NCI-H2107 treated with DMSO at 0.1 percent for 48 hours (cell line): ENCODE data around the gene RNASE4.
"Not testable (repeated sequence)": the region's sequence is repeated elsewhere in the genome, so short reads cannot be mapped to it uniquely, and the experiment has no call there.

Source experiments
- DNase-seq: peaks from one replicate; lab custom pipeline; 2025; ENCODE audit not compliant: unreplicated experiment; lab: John Stamatoyannopoulos, UW

Gene RNASE4, protein sequence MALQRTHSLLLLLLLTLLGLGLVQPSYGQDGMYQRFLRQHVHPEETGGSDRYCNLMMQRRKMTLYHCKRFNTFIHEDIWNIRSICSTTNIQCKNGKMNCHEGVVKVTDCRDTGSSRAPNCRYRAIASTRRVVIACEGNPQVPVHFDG

DNA sequence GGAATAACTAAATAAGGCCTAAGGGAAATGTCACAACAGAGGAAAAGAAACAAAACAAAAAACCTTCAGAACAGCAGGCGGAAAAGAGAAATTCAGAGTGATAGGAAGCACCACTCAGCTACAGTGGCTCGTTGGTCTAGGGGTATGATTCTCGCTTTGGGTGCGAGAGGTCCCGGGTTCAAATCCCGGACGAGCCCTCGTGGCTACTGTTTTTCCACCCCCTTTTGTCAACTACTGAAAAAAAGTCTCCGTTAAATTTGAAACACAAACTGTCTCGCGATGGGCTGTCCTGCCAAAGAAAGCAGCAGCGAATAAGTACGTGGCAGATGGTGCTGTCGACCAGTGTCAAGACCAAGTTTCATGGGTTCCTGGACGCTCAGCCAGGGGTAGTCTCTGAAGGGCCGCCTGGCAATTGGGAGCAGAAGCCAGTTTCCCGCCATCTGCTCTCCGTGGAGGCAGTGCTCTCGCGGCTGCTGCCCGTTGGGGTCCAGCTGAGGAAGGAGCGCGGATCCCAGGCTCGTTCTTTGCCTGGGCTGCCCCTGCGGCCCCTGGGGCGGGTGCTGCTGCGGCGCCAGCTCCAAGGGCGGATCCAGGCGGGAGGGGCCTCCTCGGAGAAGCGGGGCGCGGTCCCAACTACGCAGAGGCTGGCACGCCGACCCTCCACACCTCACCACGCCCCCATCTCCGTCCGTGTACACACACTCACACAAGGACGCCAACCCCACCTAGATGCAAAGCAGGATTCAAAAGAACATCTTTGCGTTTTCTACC lies at the start of gene RNASE4:
RNASE4 (plus strand) TSS at position 670 of the 771 bp plus-strand sequence. CDS start 14,812 bp downstream, outside the sequence.
- peak; percentile 25 for DNase-seq

DNA sequence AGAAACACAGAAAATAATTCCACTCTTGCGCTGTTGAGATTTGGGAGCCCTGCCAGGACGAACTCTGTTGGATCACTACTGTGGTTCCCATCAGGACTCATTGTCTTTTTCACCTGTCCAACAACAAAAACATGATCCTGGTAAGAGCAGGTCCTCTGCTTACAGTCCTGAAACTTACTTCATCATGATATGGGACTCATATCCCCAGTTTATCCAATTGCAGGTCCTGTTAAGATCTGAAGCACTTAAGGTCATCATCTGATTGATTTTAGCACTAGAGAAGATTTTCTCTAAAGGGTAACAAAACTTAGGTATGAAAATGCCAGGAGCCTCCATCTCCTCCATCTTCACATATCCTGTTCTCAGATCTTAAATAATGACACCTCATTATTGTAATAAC lies 42.8 kb upstream of the RNASE4 start, which contains the start of gene OR6S1:
OR6S1 (minus strand) TSS at position 101 of the 400 bp plus-strand sequence; CDS start at position 101, 0 bp downstream.
- DNase-seq: no peak

DNA sequence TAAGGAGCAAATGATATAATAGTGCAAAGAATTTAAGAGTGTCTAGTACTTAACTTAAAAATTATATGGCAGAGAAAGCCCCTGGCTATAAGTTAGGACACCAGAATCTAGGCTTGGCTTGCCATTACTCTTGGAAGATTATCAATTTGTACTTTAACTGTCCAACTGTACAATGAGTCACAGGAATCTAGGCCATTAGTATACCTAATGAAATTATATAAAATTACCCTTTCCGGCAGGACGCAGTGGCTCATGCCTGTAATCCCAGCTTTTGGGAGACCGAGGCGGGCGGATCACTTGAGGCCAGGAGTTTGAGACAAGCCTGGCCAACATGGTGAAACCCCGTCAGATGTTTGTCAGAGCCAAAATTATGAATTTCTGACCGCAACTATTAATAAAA lies 42.2 kb upstream of the RNASE4 start:
- DNase-seq: no peak

DNA sequence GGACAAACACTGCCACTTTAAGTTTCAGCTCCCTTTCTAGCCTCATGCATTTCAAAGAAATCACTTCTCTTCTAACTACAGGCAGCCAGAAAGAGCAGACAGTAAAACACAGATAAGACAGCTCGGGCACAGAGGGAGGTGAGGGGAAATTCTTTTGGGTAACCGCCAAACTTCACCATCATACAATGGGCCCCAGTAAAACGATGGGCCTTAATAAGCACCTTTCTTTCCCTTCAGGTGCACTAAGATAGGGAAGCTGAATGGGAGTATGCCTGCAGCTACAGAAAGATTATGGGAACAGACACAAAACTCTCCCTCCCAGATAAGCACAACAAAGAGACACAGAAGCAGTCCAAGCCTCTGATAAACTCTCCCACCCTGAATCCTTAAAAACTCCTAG lies 41.6 kb upstream of the RNASE4 start:
- DNase-seq: not testable (repeated sequence)

DNA sequence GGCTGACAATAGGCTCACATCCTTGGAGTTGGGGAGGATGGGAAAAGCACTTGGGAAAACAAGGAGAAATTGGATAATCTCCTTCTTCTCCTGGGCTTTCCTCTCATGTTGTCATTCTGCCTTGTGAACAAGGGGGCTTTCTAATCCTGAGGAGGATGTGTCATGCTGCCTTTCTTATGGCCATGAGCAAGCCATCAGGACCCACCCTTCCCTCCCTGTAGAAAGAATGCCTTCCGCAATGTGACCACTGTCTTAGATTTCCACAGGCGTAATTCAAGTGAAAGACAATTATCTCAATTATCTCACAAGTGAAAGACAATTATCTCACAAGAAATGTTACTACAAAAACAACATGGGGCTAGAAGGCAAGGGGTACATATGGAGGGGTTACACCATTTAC lies 39.8 kb upstream of the RNASE4 start:
- DNase-seq: no peak

DNA sequence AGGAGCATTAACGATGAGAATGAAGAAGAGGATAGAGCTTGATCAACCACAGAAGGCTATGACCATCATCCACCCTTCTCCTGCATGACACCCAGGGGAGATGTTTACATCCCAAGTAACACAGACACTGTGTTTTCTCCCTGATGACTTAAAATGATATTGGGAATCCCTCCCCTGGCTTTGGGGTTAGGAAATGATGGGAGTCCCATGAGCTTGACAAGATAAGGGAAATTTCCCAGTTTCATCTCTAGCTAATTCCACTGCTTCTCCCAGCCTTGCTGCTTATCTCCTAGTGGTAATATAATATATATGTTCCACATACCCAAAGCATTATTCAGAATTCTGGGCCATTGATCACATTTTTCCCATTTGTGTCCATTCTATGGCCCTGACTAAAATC lies 38.9 kb upstream of the RNASE4 start:
- DNase-seq: no peak

DNA sequence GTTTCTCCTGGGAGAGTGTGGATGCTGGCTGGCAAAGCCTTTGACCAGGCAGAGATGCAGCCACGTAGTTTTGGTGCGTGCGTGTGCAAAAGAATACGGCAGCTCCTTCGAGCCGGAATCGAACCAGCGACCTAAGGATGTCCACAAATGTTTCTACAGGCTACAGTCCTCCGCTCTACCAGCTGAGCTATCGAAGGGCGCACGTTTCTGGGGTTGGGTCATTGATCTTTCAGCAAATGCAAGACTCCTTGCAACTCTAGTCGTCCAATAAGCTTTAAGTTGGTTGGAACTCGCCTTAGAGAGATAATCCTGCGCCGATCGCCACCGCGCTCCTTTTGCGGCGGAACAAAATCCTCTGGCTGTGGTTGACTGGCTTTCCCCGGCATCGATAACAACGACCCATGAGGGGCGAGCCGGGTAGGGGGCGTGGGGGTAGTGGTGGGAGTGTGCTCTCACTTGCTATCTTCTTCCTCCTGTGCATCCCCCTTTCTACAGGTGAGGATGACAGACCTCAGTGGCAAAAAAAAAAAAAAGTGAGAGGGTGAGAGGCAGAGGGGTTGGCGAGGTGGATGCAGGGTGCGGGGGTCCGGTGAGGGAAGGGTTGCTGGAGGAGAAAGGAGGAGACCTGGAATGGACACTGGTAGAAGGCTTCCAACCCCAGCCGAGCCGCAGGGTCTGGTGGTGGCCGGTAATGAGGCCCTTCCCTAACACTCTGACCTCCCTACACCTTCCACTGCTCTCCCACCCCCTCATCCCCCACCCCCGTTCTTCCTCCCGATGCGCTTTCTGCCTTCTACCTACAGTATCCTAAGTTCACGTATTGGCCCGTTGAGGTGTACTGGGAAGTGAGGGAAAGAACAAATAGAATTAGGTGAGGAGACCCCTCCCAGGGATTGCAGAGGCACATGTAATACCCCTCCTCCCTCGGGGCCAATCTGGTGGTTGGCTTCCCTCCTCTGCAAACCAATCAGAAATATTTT lies 31.1 kb upstream of the RNASE4 start:
- no peak for DNase-seq

DNA sequence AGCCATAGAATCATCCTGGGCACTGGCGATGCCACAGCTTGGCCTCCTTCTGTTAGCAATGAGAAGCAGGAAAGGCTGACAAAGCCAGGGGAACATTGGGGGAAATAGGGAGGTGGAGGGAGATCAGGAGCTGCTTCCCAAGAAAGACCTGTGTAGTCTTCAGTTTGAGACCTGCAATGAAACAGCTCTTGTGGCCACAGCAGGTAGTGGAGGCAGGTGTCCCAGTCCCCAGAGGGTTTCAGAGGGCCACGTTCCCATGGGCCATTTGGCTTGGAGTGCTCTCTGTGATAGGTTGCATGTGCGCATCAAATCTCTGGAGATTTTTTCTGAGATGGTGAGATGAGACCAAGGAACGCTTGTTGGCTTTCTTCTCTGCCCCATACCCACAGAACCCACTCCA lies 28.5 kb upstream of the RNASE4 start:
- DNase-seq: no peak

DNA sequence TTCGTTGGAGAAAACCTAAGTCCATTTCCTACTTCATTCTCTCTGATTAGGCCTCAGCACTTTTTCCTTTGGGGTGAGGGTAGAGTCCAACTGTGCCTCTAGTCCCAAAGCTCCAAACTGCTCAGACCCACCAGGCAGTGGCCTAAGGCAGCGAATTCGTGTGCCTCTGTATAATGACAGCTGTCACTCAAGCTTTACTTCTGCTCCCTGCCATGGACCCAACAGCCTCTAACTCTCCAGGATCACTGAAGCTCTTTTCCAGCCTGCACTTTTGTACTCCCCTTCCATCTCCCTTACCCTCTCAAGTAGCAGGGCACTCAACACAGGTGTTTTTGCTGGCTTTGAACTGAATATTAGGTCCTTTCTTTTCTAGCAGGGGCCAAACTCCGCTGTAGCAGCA lies 28.1 kb upstream of the RNASE4 start:
- DNase-seq: no peak

DNA sequence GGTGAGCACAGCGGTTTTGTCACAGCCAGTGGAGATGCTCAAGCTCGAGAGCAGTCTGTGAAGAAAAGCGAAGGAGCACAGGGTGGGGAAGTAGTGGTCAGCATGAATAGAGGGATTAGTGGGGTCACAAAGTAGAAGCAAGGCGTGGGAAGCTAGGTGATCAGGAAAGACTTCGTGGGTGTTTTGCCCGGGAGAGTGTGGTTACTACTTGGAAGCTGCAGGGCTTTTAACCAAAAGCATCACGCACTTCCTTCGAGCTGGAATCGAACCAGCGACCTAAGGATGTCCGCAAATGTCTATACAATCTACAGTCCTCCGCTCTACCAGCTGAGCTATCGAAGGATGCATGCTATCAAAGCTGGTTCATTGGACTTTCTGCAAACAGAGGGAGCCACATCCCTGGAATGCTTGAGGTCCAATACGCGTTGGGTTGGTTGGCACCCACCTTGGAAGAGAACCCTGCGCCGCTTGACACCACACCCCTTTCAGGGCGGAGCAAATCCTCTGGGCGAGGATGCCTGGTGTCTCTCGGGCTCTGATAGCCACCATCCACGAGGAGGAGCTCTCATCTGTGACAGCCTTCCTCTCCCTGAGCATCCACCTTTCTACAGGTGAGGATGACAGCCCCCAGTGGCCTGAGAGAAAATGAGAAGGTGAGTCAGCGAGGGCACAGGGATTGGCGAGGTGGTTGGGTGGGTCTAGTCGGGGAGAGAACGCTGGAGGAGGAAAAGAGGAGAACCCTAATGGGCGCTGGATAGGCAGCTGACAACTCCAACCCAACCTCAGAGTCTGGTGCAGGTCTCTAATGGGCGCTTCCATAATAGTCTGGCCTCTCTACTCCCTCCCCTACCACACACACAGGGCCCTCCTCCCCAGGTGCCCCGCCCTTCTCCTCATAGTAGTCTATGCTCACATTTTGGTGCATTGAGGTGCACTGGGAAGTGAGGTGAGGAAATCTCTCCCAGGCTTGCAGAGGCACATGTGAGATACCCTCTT lies 26.8 kb upstream of the RNASE4 start:
- DNase-seq: no peak

DNA sequence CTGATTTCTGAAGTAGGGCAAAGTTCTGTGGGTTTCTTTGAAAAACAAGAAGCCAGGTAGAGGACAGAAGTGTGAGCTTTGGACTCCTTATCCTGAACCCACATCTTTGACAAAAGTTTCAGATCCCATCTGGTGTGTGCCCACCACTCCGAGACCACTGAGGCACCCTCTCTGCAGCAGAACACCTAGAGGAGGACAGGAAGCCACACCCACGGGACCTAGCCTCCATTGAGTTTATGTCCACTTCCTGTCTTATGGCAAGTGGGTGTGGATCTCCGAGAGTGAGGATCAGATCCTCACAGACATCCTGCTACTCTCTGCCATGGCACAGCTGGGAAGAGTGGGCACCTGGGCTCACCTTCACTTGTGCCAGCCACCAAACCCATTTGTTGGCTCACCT lies 26.1 kb upstream of the RNASE4 start:
- no peak for DNase-seq

DNA sequence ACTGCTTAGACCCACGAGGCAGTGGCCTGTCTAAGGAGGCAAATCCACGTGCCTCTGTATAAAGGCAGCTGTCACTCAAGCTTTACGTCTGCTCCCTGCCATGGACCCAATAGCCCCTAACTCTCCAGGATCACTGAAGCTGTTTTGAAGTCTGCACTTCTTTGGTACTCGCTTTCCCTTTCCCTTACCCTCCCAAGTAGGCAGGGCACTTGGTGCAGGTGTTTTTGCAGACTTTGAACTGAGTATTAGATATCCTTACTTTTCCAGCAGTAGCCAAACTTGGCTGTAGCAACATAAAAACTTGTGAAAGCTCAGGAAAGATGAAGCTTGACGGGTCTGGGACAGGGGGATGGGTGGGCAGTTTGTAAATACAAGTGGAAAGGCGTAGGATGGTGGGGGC lies 25.0 kb upstream of the RNASE4 start:
- DNase-seq: no peak

DNA sequence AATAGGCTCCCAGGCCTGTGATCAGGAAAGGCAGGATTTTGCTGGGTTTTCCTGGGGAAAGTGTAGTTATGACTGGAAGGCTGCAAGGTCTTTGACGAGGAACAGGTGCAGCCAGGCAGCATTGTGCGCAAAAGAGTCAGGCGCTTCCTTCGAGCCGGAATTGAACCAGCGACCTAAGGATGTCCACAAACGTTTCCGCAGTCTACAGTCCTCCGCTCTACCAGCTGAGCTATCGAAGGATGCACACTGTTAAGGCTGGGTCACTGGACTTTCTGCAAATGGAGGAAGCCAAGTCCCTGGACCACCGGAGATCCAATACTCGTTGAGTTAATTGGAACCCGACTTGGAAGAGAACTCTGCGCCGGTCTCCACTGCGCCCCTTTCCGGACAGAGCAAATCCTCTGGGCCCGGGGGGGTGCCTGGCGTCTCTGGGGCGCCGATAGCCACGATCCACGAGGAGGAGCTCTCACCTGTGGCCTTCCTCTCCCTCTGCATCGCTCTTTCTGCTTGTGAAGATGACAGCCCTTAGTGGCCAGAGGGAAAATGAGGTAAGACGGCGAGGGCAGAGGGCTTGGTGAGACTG lies 24.5 kb upstream of the RNASE4 start:
- no peak for DNase-seq

DNA sequence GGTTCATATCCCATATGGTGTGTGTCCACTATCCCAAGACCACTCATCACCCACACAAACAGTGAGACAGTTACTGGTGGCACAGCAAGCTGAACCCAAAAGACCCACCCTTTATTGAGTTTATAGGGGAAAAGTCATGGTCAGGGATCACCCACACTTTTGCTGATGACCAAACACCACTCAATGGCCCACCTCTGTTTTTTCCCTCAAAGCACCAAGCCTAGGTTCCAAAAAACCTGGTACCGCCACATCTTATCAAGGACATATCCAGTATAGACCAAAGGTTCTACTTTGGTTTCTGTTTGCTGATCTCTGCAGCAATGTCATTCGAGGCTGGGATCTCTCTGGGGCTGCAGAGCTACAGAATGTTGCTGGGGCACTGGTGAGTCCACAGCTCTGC lies 23.2 kb upstream of the RNASE4 start:
- no peak for DNase-seq

DNA sequence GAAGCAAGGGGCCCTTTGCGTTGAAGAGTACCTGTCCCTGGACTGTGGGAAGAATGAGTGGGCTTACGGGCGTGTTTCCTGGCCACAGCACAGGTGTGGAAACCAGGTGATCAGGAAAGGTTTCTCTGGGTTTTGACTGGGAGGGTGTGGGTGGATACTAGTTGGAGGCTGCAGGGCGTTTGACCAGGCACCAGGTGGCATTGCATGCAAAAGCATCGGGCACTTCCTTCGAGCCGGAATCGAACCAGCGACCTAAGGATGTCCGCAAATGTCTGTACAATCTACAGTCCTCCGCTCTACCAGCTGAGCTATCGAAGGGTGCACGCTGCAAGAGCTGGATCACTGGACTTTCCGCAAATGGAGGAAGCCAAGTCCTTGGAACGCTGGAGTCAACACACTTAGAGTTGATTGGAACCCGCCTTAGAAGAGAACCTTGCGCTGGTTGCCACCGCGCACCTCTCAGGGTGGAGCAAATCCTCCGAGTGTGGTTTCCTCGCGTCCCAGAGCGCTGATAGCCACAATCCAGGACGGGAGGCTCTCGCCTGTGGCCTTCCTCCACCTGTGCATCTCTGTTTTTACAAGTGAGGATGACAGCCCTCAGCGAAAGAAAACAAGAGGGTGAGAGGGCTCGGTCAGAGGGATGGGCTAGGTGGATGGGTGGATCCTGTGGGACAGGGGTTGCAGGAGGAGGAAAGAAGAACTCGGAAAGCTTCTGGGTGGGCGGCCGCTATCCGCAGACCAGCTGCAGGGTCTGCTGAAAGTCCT lies 21.2 kb upstream of the RNASE4 start:
- no peak for DNase-seq

DNA sequence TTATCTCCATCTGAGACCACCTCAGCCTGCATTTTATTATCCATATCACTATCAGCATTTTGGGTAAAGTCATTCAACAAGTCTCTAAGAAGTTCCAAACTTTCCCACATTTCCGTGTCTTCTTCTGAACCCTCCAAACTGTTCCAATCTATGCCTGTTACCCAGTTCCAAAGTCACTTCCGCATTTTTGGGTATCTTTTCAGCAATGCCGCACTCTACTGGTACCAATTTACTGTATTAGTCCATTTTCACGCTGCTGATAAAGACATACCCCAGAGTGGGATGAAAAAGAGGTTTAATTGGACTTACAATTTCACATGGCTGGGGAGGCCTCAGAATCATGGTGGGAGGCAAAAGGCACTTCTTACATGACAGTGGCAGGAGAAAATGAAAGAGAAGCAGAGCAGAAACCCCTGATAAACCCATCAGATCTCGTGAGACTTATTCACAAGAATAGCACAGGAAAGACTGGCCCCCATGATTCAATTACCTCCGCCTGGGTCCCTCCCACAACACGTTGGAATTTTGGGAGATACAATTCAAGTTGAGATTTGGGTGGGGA lies 17.9 kb upstream of the RNASE4 start:
- DNase-seq: not testable (repeated sequence)

DNA sequence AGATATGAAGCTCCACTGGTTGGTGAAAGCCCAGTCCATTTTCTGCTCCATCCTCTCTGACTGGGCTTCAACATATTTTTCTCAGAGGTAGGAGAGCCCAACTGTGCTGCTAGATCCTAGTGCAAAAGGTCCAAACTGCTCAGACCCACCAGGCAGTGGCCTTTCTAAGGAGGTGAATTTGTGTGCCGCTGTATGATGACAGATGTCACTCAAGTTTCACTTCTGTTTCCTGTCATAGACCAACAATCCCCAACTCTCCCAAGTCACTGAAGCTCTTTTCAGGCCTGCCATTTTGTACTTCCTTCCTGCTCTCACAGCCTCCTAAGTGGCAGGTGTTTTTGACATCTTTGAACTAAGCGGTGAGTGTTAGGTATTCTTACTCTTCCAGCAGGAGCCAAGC lies 16.4 kb upstream of the RNASE4 start:
- DNase-seq: no peak

DNA sequence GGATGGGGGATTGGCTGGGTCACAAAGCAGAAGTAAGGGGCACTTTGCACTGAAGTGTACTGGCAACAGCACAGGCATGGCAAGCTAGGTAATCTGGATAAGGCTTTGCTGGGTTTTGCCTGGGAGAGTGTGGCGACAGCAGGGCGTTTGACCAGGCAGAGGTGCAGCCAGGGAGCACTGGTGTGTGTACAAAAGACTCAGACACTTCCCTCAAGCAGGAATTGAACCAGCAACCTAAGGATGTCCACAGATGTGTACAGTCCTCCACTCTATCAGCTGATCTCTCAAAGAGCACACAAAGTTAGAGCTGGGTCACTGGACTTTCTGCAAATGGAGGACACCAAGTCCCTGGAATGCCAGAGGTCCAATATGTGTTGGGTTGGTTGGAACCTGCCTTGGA lies 15.4 kb upstream of the RNASE4 start:
- no peak for DNase-seq
